GM19395 (cell line): ENCODE data around the gene KLHL29.
A peak's percentile ranks its signal among the peaks of the same experiment; 100 is the strongest.
"Not testable (repeated sequence)": the region's sequence is repeated elsewhere in the genome, so short reads cannot be mapped to it uniquely, and the experiment has no call there.

ENCODE experiments used
- ATAC-seq: cut with Tn5 transposase; IDR thresholded peaks from one replicate; pipeline ENCODE4 v1.9.1; 2021; ENCODE audit warnings: mild to moderate bottlenecking, moderate library complexity; ENCODE audit not compliant: unreplicated experiment

Gene KLHL29

GRCh38 chr2:23734416-23734815 lies 349.4 kb downstream of the KLHL29 start:
- no peak for ATAC-seq

- ATAC-seq = not testable (repeated sequence)
These were observed 351.8 kb downstream of the KLHL29 start for GRCh38 chr2:23736783-23737182.

- peak; percentile 27 for ATAC-seq
These were observed 360.2 kb downstream of the KLHL29 start for GRCh38 chr2:23745068-23745725.

GRCh38 chr2:23745726-23746105 lies 360.7 kb downstream of the KLHL29 start:
- peak; percentile 62 for ATAC-seq

GRCh38 chr2:23746141-23746863 lies 361.3 kb downstream of the KLHL29 start:
- peak; percentile 36 for ATAC-seq

- ATAC-seq = no peak
These were observed 366.8 kb downstream of the KLHL29 start for GRCh38 chr2:23751747-23752265.

- ATAC-seq = no peak
These were observed 368.5 kb downstream of the KLHL29 start for GRCh38 chr2:23753291-23754010.

GRCh38 chr2:23754970-23755369 lies 370.0 kb downstream of the KLHL29 start:
- ATAC-seq = no peak

GRCh38 chr2:23756593-23757292 lies 371.8 kb downstream of the KLHL29 start:
- no peak for ATAC-seq

GRCh38 chr2:23757686-23758433 lies 372.9 kb downstream of the KLHL29 start:
- ATAC-seq = no peak
